Gastrocnemius medialis (tissue), 4 donors: ENCODE measurements around the gene TLE2. TPM values are rescaled to one million over a fixed set of nuclear protein-coding genes. Genes with fewer than 3 reads are reported as not detected.
A peak's percentile ranks its signal among the peaks of the same experiment; 100 is the strongest.

Source experiments
- ATAC-seq, 2 donors: fragments of 150-250 bp; one replicate each; pipeline ENCODE4 v1.9.1; 2016
- DNase-seq, 2 donors: peaks; one replicate each; pipeline ENCODE4 v3.0.0-alpha.2; 2019
- H3K27ac ChIP-seq, 4 donors: fragments of 200-600 bp; sonication (generic); 1 replicate in 1 of 4; 2 replicates in 3 of 4; pipeline ENCODE4 v1.5.1; 2016 to 2018; ENCODE audit warnings: mild to moderate bottlenecking in 2 of 4, moderate library complexity in 1 of 4
- H3K27me3 ChIP-seq, 3 donors: fragments of 200-600 bp; sonication (generic) in 2 of 3; 1 replicate in 1 of 3; 2 replicates in 2 of 3; pipeline versions ENCODE4 v1.5.1 to v1.6.0; 2016 to 2019; ENCODE audit warnings: mild to moderate bottlenecking in 1 of 3, moderate library complexity in 1 of 3
- H3K36me3 ChIP-seq, 2 donors: fragments of 200-600 bp; sonication (generic) in 1 of 2; one replicate each; pipeline ENCODE4 v1.5.1; 2017 to 2018
- H3K4me1 ChIP-seq, 2 donors: fragments of 200-600 bp; sonication (generic) in 1 of 2; one replicate each; pipeline ENCODE4 v1.5.1; 2016 to 2017; ENCODE audit warnings: mild to moderate bottlenecking in 2 of 2
- H3K4me3 ChIP-seq, 4 donors: fragments of 200-600 bp; sonication (generic) in 3 of 4; 1 replicate in 1 of 4; 2 replicates in 3 of 4; pipeline ENCODE4 v1.5.1; 2016 to 2019; ENCODE audit warnings: mild to moderate bottlenecking in 2 of 4
- H3K9me3 ChIP-seq, 3 donors: fragments of 200-600 bp; sonication (generic) in 2 of 3; 1 replicate in 1 of 3; 2 replicates in 2 of 3; pipeline ENCODE4 v1.5.1; 2016 to 2019
- CTCF ChIP-seq, 5 experiments: fragments of 450-650 bp in 3 of 5; fragments of 200-600 bp in 2 of 5; sonication (generic) in 2 of 5; IDR thresholded peaks in 4 of 5; conservative IDR thresholded peaks in 1 of 5; 1 replicate in 4 of 5; 2 replicates in 1 of 5; pipeline ENCODE4 v1.5.1; 2016 to 2019; ENCODE audit warnings: antibody characterized with exemption in 5 of 5, mild to moderate bottlenecking in 3 of 5, moderate library complexity in 3 of 5
- POLR2A ChIP-seq, 2 donors: fragments of 450-650 bp; IDR thresholded peaks; one replicate each; pipeline ENCODE4 v1.6.1; 2017; ENCODE audit warnings: antibody characterized with exemption in 2 of 2, mild to moderate bottlenecking in 2 of 2, moderate library complexity in 2 of 2
- in situ Hi-C, 4 donors: fragments of 200-750 bp; cut with MboI; loops; one replicate each; pipeline versions ENCODE4 v1.15.0 to v1.8.0; 2017; ENCODE audit warnings: low sequenced_read_pairs in 4 of 4
- intact Hi-C: fragments of 100-400 bp; cut with DNase I; formaldehyde crosslinking; loops from one replicate; pipeline ENCODE4 v1.15.1; 2023; ENCODE audit warnings: low total_unique reads
- total RNA-seq, 4 donors: library from RNA; depleted of rRNA; stranded (reverse); fragments of >200 nt; gene quantifications; one replicate each; pipeline versions ENCODE4 v1.1.0 to v1.2.3, GENCODE V29; 2016

Gene TLE2
- total RNA-seq, 4 donors from 2014 or later: 26.1 to 48.5 (median 45.2) TPM

DNA sequence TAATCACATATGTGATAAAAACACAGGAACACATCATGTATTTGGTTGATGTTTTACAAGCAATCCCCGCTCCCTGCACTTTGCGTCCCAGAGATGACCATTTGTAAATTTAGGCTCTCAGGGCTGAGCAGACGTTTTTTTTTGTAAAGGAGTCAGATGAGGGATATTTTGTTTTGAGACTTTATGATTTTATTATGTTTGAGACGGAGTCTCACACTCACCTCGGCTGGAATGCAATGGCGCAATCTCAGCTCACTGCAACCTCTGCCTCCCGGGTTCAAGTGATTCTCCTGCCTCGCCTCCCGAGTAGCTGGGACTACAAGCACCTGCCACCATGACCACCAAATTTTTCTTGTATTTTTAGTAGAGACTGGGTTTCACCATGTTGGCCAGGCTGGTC is 50.3 kb downstream of the TLE2 start:
- H3K4me1 ChIP-seq: peaks cover 45 to 50% of the 10 kb centered on the region in 2 donors

GRCh38 chr19:2978166-2978767 is 50.8 kb downstream of the TLE2 start:
- H3K27ac ChIP-seq: peak overlapping the region; percentile 48 to 75 (median 62)

More for the DNA sequence above, 50.3 kb downstream of the TLE2 start:
- Histone ChIP-seq H3K27ac (peak overlapping the region in 1 of 4 donors; percentile 68), H3K27me3 (no peaks in the 10 kb centered on the region), H3K9me3 (no peaks in the 10 kb centered on the region), H3K36me3 (no peaks in the 10 kb centered on the region), H3K4me3 (no peak overlapping the region)
- no peak for DNase-seq
- no peak for ATAC-seq
- intact Hi-C loops: no loop called here
- no peak for TF ChIP-seq CTCF (IDR thresholded peaks at IDR 0.05 in 4 of 5, conservative IDR thresholded peaks at IDR 0.05 in 1 of 5)
- TF ChIP-seq POLR2A (IDR thresholded peaks at IDR 0.05): no peak
- in situ Hi-C loops: loop anchor here in 1 of 4 donors (10.0 kb wide), 1 partner anchor 56 kb away; no protein-coding TSS in a partner anchor

DNA sequence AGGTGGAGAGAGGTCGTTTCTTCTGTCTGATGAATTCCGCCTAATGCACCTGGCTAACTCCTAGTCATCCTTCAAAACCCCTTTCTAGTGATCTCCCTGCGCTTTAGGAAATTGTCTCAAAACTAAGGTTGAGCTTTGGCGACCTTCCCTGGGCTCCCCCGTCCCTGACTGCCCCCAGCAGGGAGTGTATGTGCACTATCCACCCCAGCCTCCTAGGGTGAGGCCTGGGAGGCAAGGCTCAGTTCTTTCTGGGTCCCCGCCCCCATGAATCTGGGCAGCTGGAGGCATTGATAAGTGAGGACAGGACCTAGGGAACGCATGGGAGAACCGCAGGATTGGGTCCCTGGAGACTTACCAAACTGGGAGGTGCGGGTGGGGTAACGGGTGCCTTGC is 51.3 kb downstream of the TLE2 start:
- Histone ChIP-seq H3K4me3 (peak overlapping the region in 3 of 4 donors; percentile 58 to 81 (median 74)), H3K9me3 (no peaks in the 10 kb centered on the region), H3K27me3 (no peaks in the 10 kb centered on the region), H3K4me1 (peaks cover 41 to 46% of the 10 kb centered on the region in 2 donors), H3K27ac (peak overlapping the region; percentile 48 to 75 (median 62)), H3K36me3 (no peaks in the 10 kb centered on the region)
- DNase-seq (no peak), ATAC-seq (no peak)
- TF ChIP-seq CTCF (IDR thresholded peaks at IDR 0.05 in 4 of 5, conservative IDR thresholded peaks at IDR 0.05 in 1 of 5) (no peak), POLR2A (IDR thresholded peaks at IDR 0.05) (no peak)
- intact Hi-C loops: loop anchor here (1.0 kb wide), 3 partner anchors 27 to 117 kb away; partner anchors contain the start of gene GNA11
- in situ Hi-C loops: loop anchor here in 1 of 4 donors (10.0 kb wide), 1 partner anchor 57 kb away; no protein-coding TSS in a partner anchor

More at GRCh38 chr19:2978166-2978767, 50.8 kb downstream of the TLE2 start:
- Histone ChIP-seq H3K9me3 (no peaks in the 10 kb centered on the region), H3K27me3 (no peaks in the 10 kb centered on the region), H3K4me1 (peaks cover 45 to 48% of the 10 kb centered on the region in 2 donors), H3K4me3 (no peak overlapping the region), H3K36me3 (no peaks in the 10 kb centered on the region)
- TF ChIP-seq POLR2A (IDR thresholded peaks at IDR 0.05) (no peak), CTCF (IDR thresholded peaks at IDR 0.05 in 4 of 5, conservative IDR thresholded peaks at IDR 0.05 in 1 of 5) (no peak)
- DNase-seq: no peak
- in situ Hi-C loops (loop anchor here in 1 of 4 donors (10.0 kb wide), 1 partner anchor 57 kb away; no protein-coding TSS in a partner anchor), intact Hi-C loops (no loop called here)
- no peak for ATAC-seq

- peak; percentile 88 to 89 for ATAC-seq
- in situ Hi-C loops: loop anchor here in 1 of 4 donors (10.0 kb wide), 1 partner anchor 58 kb away; no protein-coding TSS in a partner anchor
Measured at GRCh38 chr19:2977001-2977745, 51.9 kb downstream of the TLE2 start, which contains the start of gene TLE6. Gene TLE6 (plus strand): TSS chr19:2977564. CDS start chr19:2978234, 670 bp downstream.

More at GRCh38 chr19:2977001-2977745, 51.9 kb downstream of the TLE2 start, which contains the start of gene TLE6:
- peaks cover 37 to 46% of the 10 kb centered on the region in 2 donors for H3K4me1 ChIP-seq
- TF ChIP-seq POLR2A (IDR thresholded peaks at IDR 0.05): no peak
- TF ChIP-seq CTCF (IDR thresholded peaks at IDR 0.05 in 4 of 5, conservative IDR thresholded peaks at IDR 0.05 in 1 of 5): no peak
- H3K27ac ChIP-seq: peak within 1 kb of the TSS; percentile 48 to 81 (median 72)
- peak within 1 kb of the TSS; percentile 54 to 81 (median 66) for H3K4me3 ChIP-seq
- no peaks in the 10 kb centered on the region for H3K27me3 ChIP-seq
- H3K36me3 ChIP-seq: no peaks in the 10 kb centered on the region
- DNase-seq: peak; percentile 93 to 94
- no peaks in the 10 kb centered on the region for H3K9me3 ChIP-seq
- intact Hi-C loops: loop anchor here (1.0 kb wide), 3 partner anchors 27 to 117 kb away; partner anchors contain the start of gene GNA11
